GM04503 (cell line): ENCODE data around the gene STT3B.

ENCODE experiments used
- DNase-seq: peaks from one replicate; pipeline ENCODE4 v3.0.0-alpha.2; 2012; ENCODE audit warnings: low read depth

The STT3B gene

DNA sequence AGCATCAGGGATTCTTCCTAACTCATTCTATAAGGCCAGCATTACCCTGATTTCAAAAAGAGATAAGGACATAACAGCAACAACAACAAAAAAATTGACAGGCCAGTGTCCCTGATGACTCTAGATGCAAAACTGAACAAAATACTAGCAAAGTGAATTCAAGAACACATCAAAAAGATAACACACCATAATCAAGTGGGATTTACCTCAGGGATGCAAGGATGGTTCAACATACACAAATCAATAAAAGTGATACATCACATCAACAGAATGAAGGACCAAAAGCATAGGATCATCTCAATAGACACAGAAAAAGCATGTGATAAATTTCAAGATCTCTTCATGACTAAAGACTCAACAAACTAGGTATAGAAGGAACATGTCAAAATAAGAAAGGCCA is 119.6 kb downstream of the STT3B start:
- DNase-seq, result no peak

DNA sequence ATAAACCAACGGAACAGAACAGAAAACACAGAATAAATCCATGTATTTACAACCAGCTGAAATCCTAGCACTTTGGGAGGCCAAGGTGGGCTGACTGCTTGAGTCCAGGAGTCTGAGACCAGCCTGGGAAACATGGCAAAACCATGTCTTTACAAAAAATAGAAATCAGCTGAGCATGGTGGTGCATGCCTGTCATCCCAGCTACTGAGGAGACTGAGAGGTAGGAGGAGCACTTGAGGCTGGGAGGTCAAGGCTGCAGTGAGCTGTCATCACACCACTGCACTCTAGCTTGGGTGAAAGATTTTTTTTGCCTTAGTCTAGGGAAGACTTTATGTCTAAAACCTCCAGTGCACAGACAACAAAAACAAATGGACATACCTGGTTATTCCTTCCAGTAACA is 120.7 kb downstream of the STT3B start:
- no peak for DNase-seq

DNA sequence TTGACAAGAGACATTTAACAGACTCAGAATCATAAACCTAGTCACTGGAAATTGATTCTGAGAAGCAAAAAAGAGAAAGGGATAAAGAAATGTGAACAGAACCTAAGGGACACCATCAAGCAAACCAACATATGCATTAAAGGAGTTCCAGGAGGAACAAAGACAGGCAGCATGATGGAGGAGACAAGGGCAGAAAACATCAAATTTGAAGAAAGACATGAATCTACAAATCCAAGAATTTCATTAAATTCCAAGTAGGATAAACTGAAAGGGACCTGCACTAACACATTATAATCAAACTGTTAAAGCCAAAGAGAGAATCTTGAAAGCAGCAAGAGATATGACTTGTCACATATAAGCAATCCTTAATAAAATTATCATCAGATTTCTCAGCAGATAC is 122.3 kb downstream of the STT3B start:
- no peak for DNase-seq

DNA sequence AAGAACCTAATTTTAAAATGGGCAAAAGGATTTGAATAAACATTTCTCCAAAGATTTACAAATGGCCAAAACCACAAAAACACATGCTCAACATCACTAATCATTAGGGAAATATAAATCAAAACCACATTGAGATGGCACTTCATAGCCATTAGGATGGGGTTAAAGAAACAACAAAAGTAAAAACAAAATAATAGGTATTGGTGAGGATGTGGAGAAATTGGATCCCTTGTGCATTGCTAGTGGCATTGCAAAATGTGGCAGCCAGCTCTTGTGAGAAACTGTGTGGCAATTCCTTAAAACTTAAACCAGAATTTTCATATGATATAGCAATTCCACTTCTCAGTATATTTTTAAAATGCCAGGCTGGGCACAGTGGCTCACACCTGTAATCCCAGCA is 126.5 kb downstream of the STT3B start:
- no peak for DNase-seq

DNA sequence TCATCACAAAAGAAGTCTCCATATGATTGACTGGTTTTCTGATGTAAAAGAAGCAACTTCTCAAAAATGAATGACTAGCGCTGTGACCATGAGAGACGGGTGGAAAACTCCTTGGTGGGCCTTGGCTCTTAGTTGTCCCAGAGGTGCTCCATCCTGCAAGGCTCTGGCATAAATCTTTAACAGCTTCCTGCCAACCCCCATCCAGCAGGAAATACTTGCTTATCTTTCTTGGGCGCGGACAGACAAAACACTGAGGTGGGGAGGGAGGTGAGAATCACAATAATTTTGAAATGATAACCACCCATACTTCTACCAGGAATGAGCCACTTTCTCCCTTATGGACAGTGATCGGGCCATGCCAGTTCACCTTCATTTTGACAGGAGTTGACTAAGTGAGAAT is 128.6 kb downstream of the STT3B start:
- no peak for DNase-seq

DNA sequence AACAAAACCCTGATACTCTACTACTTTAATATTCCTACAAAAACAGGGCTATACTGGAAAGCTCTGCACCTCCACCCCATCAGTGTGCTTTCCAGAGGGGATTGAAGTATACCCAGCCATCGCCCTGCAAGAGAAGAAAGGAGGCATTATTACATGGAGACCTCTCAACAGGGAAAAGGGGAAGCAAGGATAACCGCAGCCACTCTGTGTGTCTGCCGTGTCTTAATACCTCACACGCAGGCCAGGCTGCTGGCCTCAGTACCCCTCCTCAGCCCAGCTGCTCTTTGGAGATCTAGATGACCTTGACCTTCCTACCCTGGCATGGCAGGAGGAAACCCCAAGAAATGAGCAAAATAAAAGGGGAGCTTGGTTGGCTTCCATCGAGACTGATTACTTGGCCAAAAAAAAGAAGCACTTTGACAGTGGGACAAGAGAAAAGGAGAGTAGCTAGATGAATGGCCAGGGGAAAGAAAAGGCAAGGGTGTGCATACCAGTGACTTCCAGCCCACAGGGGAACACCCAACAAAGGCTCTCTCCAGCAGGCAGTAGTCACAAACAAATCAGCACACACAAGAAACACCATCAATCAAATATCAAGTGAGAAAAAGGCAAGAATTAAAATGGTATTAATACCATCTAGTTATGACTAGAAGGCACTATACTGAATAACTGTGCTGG is 129.4 kb downstream of the STT3B start:
- no peak for DNase-seq

DNA sequence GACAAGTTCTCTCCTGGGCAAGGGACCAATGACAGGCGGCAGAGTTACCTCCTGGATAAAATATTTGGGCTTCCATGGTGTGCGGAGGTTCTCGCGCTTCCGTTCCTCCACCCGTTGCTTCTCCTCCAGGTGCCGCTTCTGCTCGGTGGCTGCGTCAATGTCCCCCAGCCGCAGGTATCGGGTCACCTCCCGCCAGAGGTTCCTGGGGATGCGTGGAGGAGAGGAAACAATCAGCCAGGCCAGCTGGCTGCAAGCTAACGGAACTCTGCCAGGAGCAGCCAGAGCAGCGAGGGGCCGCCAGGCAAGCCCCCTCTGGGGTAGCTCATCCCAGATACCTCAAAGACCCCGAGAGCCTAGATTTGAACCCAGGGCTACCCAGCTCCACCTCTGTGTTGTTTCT is 131.3 kb downstream of the STT3B start:
- DNase-seq, result no peak

DNA sequence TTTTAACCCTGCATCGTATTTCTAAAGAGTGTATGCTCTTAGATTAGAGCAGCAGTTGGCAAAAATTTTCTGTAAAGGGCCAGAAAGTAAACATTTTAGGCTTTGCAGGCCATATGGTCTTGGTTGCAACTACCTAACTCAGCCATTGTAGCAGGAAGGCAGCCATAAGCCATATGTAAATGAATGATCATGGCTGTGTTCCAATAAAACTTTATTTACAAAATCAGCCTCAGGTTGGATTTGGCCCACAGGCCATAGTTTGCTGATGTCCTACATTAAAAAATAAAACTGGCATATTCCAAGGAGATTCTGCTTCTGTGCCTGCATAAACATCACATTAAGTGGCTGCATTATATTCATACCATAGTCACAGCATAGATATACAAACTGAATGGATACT is 134.9 kb downstream of the STT3B start:
- no peak for DNase-seq

DNA sequence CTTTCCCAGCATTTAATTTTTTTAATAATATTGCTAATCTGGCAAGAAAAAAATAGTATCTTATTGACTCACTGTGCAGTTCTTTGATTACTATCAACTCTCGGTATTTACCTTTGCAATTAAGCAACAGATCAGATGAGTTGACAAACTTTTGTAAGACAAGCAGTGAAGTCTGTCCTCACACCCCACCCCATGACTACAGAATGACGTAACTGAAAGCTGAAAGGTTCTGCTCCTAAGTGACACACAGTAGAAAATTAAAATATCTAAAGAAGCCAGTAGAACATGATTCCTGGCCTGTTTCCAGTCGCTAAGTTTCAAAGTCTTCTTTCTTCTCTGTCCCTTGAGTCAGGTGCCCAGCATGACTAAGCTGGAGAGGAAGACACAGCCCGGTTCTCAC is 135.5 kb downstream of the STT3B start:
- no peak for DNase-seq

DNA sequence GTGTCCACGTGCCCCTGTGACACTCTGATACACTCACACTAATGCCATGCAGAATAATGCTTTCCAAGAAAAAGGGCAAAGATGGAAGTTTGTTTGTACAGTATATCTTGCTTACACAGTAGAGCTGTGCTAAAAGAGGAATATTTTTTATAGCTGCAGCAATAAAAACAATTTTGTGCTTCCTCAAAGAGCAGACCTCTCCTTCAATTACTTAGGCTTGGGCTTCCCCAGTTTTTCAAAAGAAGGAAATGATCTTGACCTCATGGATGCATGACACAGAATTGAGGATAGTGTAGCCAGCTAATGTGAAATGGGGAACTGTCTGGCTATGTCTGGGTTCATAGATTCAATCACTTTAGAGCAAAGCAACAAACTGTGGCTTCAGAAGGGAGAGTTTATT is 137.4 kb downstream of the STT3B start:
- no peak for DNase-seq

DNA sequence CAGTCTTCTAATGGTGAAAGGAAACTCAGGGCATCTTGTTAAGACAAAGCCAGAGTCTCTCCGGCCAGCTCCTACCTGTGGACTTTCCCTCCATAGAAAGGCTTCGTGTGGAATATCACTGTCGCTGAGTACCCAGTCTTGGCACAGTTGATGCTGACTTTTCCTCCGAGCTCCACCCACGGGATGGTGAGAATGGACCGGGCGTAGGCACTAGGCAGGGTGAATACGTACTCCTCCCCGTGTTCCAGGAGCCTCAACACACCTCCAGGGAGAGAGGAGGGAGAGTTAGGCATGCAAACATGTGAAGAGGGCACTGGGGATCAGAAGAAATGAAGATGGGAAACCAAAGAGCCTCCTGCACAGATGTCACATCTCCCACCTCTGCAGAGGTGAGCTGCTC is 138.0 kb downstream of the STT3B start:
- no peak for DNase-seq

DNA sequence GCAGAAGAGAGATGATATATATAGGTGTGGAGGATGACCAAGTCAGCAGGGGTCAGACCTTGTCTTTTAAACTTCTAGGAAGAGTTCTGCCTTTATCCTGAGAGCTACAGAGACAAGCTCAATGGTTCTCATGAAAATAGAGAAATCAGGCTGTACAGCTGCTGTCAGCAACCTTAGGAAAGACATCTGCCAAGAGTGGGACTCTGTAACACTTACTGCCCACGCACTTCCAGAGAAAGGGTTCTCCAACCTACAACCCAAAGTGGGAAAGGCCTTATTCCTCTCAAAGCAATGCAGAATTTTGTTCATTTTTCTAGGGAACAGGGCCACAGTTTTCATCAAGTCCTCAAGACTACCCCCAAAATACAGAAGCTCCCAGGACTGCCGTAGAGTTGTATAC is 138.7 kb downstream of the STT3B start:
- no peak for DNase-seq

DNA sequence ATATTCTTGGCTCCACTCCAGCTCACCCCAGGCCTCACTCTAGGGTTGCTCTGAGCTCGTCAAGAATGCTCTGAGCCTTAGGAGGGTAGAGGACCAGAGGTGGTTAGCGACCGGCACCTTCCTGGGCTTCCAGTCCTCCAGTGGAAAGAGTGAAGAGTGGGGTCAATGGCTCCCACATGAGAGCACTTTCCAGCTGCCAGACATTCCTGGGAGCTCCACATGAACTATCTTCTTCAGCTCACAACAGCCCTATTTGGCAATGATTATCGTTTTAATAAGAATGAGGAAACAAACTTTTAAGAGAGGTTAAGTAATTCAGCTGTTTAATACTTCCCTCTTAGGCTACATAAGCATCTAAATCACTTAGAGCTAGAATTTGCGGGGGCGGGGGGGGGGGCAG is 139.3 kb downstream of the STT3B start:
- no peak for DNase-seq

DNA sequence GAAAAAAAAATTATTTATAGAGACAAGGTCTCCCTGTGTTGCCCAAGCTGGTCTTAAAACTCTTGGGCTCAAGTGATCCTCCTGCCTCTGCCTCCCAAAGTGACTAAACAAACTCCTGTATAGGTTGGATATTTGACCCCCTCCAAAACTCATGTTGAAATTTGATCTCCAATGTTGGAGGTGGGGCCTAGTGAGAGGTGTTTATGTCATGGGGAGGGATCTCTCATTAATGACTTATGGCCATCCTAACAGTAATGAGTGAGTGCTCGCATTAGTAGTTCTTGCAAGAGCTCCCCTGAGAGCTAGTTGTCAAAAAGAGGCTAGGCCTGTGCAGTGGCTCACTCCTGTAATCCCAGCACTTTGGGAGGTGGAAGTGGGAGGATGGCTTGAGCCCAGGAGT is 141.2 kb downstream of the STT3B start:
- no peak for DNase-seq

DNA sequence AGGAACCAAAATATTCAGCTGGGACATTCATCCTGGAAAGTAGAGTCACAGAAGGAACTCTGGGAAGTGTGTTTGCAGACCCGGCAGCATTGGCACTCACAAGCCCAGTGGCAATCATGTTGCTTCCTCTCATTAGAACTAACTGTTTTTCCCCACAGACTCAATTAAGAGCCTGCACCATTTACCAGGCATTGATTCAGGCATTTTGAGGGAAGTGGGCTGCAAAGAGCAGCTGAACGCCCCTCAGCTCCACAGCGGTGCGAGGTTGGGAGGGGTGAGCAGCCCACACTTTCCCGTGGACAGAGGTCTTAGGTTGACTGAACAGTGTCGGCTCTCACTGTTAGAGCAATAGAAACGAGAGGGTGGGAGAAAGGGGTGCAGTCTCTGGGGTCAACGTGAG is 143.8 kb downstream of the STT3B start:
- no peak for DNase-seq

DNA sequence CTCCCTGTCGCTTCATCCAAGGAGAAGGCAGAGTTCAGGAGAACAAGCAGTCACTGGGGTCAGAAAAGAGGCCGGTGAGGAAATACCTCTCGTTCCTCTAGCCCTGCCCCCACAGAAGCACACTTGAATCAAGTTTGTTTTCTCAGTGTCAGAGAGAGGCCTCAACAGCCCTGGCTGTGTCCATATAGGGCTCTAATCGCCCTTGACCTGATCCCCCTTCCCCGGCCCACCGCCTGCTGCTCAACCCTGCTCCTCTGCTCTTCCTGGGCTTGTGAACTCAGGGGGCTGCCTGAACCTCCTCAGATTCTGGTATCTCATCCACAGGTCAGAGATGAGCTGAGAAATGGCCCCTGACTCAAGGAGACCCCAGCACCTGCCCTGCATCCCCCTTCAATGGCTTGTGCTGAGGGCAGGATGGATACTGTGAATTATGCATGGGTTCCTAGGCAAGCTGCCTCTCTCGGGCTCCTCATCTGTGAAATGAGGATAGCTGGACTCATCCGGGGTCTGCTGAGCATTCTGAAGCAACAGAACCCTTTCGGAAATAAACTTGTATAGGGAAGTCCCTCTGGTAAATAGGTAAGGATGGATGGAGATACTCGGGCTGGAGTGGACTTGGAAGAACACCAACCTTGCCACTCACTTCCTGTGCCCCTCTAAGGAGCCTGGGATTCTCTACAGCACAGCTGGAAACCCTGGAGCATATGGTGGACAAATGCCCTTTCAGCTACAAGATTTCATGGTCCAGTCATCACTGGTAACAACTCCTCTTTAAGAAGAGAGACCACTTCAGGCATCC is 147.5 kb downstream of the STT3B start:
- no peak for DNase-seq
